ENCODE measurements around the gene MYRFL. TPM values are rescaled to one million over a fixed set of nuclear protein-coding genes. Genes with fewer than 3 reads are reported as not detected.
"Not testable (repeated sequence)": the region's sequence is repeated elsewhere in the genome, so short reads cannot be mapped to it uniquely, and the experiment has no call there.

The MYRFL gene
- total RNA-seq, 1 donor from 2014 or later = 0.95 TPM

DNA sequence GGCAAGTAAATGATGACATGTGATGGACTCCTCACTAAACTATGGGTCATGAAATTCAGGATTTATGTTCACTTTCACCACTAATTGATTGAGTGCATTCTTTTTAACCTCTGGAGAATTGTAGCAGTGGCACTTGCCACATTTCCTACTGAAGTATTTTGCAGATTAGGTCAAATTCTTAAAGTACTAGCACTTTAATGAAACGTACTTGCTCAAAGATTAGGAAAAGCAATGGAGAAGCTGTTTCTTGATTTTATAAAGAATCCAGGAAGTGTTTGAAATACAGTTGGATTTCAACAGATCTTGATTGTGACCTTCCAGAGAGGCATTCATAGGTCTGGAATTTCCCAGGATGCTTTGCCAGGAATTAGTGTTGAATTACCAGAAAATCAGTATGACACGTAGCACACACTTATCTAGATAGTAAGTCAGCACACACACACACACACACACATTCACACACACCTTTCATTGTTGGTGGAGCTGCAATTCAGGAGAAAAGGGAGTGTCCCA is 162.6 kb downstream of the MYRFL start:
- DNase-seq (ENCODE audit: low spot score) = peak; percentile 80

DNA sequence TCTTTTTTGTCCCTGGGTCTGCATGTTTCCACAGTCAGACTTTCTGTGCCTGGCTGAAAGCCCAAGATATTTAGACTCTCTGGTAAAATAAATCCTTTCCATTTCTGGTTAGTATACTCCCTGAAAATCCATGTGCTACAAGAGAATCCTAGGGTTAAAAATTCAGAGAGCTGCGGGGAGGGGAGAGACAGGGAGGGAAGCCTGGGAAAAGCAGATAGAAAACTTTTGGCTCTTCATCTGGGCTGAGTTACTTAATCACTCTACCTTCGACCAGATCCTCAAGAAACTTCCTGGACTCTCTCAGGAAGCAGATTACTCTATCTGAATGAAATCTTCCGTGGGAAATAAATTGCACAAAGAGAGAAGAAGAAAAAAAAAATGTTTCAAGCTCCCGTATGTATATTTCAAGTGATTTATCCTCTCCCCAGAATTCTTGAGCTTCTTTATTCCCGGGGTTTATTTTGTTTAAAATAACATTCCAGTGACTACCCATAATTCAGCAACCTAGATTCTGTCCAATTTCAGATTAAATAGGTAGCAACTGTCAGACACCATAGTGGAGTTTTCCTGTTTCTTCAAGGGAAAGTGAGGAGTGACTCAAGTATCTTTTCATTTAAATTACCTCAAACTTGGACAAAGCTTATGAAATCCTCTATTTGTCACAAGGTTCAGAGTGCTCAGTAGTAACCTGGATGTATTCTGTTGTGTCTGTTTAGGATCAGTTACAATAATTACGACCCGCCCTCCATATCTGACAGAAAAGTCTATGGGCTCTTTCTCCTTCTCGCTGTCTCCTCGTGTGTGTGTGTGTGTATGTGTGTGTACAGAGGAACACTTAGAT is 163.7 kb downstream of the MYRFL start:
- no peak for DNase-seq (ENCODE audit: low spot score)

DNA sequence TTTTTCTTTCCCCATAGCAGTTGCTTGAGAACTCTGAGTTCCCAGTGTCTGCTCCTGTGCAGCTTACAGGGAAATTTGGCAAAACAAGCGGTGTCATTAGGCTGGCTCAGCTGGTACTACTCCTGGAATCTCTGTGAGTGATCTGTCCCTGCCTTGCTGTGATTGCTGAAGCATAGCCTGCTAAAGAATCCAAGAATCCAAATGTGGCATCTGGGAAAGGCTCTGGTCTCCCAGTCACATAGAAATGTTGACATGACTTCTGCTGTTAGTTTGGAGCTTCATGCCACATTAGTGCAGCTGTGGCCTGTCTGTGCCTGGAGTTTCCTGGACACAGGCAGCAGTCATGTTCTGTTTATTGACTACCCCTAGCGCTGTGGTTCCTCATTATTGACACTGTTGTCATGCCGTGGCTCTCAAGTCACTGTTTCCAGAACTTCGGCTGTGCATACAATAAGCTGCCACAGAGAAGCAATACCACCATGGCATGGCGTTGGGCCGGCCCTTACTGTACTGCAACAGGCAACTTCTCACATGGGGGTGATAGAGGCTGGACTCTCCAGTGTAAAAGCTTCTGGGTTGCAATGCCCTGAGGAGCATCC is 166.8 kb downstream of the MYRFL start:
- no peak for DNase-seq (ENCODE audit: low spot score)

DNA sequence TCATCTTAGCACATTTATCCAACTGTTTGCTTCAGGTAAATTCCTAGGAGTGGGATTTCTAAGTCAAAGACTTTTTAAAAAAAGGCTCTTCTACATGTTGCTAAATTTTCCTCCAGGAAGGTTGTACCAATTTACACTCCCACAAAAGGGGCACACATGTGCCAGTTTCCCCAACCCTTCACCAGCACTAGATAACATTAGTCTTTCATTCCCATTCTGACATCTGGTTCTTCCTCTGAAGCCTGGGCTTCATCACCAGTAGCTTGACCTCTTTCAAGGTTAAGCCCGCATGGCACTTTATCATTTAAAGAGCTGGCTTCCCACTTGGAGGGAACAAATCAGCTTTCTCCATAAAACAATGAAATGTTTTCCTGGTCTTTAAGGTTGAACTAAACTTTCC is 168.4 kb downstream of the MYRFL start:
- DNase-seq (ENCODE audit: low spot score) = no peak

DNA sequence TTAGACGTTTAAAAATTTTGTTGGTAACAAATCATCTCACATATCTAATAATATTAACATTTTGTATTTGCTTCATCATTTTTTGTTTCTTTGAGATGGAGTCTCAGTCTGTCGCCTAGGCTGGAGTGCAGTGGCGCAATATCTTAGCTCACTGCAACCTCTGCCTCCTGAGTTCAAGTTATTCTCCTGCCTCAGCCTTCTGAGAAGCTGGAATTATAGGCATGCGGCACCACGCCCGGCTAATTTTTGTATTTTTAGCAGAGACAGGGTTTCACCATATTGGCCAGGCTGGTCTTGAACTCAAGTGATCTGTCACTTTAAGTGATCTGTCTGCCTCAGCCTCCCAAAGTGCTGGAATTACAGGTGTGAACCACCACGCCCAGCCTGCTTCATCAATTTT is 169.1 kb downstream of the MYRFL start:
- not testable (repeated sequence) for DNase-seq (ENCODE audit: low spot score)

DNA sequence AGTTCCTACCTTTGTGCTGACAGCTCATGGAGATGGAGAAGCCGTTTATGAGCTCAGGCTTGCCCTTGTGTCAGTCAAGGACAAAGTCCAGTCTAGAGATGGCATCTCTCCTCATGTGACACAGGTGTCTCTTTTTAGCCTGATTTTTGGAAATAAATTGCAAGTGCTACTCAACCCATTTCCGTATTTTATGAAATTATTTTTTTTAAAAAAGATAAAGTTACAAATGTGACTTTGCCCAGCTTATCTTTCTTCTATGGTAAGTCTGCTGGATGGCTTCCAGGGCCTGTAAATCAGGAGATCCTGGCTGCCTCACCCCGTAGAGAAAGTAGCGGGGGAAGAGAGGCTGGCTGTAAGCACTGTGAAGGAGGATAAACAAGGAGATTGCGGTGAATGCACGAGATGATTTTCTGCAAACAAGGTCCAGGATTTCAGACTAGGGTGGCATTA is 169.7 kb downstream of the MYRFL start:
- peak; percentile 41 for DNase-seq (ENCODE audit: low spot score)

DNA sequence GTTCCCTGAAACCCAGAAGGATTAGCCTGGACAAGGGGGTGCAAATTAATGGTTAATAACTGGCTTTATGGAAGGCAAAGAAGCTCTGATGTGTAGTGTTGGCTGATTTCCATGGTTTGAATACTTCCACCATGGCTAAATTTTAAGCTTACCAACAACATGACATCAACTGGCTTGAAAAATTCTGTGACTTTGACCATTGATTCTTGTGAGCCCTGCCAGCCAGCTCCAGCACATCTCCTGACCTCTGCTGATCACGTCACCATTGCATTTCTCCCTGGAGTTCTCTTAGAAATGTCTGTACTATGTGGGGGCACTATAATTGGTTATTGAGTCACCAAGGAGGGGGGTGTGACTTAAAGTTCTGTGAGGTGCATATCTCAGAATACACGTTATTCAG is 171.2 kb downstream of the MYRFL start:
- no peak for DNase-seq (ENCODE audit: low spot score)

DNA sequence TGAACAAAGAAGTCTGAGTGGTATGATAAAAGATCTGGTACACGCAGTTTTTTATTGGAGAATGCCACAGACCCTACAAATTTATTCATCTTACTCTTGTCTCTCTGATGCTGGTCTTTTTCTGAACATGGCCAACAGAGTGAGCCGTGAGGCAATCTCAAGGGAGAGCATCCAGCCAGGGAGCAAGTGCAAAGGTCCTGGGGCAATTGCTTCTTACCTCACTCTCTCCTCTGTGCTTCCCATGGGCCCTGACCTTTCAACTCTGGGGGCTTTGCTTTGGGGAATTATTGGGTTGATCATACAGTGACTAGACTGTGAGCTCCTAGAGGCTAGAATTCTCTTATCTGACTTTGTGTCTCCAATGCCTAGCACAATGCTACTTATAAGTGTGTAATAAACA is 171.7 kb downstream of the MYRFL start:
- DNase-seq (ENCODE audit: low spot score) = no peak

DNA sequence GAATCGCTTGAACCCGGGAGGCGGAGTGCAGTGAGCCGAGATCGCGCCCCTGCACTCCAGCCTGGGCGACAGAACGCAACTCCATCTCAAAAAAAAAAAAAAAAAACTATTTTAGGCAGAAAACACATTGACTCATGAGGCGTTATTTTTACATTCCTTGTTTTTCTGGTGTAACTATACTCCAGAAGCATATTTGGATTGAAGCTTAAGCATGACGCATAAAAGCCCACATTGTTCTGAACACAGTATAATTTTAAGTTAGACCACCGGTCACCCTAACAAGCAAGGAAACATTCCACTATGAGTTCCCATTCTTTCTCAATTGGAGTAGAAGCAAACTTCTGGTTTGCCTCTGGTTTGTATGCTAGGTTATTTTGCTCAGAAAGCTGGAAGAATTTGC is 173.0 kb downstream of the MYRFL start:
- DNase-seq (ENCODE audit: low spot score) = no peak

DNA sequence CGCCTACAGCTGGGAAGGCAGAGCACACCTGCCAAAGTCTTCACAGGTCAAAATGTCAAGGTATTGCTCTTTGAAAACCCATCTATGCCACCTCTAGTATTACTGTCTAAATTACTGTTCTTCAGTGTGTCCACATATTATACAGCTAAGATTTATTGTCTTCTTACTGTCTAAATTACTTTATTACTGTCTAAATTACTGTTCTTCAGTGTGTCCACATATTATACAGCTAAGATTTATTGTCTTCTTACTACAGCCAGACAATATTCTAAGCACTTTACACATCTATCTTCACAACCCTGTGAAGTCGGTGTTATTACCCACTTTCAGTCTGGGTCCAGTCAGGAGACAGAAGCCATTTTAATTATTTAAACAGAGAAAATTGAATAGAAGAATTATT is 173.9 kb downstream of the MYRFL start:
- no peak for DNase-seq (ENCODE audit: low spot score)

DNA sequence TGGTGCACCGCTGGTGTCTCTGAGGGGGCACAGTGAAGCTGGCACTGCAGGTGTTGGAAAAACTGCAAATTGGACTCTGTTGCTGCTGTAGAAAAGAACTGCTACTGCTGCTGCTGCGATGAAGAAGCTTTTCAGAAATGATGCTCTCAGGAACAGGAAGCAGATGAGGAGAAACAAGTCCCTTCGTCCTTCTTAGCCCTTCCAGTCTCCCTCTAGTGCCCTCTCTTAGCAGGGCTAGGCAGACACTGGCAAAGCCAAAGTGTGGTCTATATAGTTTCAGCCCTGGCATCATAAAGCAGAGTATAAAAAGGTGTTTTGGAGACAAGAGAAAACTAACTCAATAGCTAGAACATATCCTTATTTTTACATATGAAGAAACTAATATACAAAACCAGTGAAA is 174.5 kb downstream of the MYRFL start:
- no peak for DNase-seq (ENCODE audit: low spot score)

DNA sequence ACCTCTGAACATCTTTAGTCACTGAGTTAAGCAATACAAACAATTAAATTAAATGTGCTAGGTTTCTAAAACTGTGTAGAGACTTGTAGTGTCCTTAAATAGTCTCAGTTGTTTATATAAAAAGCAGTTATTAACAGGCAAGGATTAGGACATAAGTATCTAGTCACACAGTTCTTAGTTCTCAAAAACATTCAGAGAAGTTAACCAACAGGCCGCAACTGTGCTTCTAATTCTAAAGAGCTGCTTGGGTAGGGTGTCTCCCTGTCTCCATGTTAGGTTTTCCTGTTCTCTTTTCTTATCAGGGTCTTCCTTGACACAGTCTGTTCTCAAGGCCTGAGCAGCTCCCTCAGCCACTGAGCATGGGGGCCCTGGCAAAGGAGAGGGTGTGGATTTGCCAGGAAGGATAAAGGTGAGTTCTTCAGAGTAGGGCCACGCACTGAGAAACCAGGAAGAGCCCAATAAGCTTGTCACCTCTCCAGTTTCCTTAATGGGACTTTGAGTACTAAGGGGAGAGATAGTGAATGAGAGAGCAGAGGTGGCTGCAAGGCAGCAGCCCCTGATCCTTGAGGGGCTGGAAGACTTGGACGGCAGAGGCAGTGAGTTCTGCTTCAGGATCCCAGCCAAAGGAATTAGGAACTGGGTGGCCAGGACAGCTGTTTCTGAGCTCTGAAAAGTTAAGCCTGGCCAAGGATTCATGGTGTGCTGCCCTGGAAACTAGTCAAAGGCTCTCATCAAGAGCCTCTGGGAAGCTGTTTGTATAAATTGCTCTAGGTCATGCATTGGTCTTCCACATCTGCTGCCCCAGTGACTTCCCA is 177.3 kb downstream of the MYRFL start:
- DNase-seq (ENCODE audit: low spot score) = no peak

DNA sequence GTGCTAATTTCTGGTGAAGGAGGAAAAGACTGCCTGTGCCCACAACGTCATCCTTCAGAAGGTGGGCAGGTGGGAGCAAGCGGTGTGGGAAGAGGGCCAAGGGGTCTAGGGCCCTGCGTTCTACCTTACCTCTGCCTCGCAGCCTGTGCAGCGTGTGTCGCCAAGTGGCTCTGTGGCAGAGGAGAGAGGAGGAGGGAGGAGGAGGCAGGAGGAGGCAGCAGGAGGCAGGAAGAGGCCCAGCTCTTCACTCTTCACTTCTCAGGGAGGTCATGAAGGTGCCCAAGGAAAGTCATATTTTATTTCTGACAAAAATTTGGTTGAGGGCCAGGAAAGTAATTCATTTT is 177.9 kb downstream of the MYRFL start:
- no peak for DNase-seq (ENCODE audit: low spot score)

DNA sequence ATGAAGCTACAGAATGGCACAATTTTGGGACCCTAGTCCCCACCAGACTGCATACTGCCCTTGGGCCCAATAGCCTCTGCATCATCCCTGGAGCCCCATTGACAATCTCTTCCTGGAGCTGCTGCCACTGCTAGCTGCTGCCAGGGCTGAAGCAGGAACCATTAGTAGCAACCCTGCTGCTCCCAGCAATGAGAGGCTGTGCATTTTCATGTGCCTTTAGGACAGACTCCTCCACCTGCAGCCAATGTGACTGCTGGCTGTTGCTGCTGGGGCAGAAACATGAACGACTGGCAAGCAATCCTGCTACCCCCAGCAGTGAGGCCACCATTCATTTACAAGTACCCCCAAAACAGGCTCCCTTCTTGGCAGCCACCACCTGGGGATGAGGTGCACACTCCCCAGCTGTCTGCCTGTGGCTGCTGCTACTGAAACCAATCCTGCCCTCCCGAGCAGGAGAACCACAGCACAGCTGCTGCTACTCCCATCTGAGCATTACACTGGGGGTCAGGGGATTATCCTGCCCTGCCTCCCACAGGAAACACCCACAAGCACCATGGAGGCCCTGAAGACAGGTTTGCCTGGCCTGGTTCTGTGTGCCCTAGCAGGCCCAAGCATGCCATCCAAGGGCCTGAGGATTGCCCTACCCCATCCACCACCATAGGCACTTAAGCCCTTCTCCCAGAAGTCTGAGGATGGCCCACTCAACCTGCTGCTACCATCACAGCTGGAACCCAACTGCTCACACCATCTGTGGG is 181.0 kb downstream of the MYRFL start:
- DNase-seq (ENCODE audit: low spot score) = no peak

DNA sequence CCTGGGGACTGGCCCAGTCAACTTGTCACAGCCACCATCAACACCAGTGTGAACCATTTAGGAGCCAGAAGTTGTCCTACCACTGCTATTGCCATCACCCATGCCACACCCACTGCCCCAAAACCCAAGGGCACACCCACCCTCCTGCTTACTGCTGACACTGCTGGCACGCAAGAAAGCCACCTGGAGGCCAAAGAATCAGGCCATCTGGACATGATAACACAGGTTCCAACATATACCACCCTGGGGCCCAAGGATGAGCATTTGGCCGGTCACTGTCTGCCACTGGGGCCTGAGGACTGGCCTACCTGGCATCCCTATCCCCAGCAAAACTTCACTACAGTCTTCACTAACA is 181.6 kb downstream of the MYRFL start:
- no peak for DNase-seq (ENCODE audit: low spot score)

DNA sequence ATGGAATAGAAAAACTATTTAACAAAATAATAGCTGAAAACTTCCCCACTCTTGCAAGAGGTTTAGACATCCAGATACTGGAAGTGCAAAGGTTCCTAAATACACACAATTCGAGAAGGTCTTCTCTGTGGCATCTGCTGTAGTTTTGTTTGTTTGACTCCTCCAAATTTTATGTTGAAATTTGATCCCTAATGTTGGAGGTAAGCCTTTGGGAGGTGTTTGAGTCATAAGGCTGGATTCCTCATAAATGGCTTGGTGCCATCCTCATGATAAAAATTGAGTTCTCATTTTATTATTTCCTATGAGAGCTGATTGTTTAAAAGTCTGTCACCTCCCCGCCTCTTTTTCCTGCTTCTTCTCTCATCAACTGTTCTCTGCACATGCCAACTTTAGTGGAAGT is 182.7 kb downstream of the MYRFL start:
- no peak for DNase-seq (ENCODE audit: low spot score)

Other genes with a start within 250 kb of the MYRFL start
- 86.5 TPM for gene CCT2, start 239.8 kb upstream of the MYRFL start, total RNA-seq
- not detected for gene LRRC10, start 214.3 kb upstream of the MYRFL start, total RNA-seq
- gene BEST3, start 125.9 kb upstream of the MYRFL start, total RNA-seq = 0.46 TPM
- 42.4 TPM for gene RAB3IP, start 86.4 kb upstream of the MYRFL start, total RNA-seq